DMS114 treated with DMSO at 0.1 percent for 48 hours (cell line): ENCODE data around the gene DUSP10.

Experiments used
- DNase-seq: peaks from one replicate; lab custom pipeline; 2025; ENCODE audit not compliant: unreplicated experiment; lab: John Stamatoyannopoulos, UW

Gene DUSP10

GRCh38 chr1:221766210-221766609 is 24.3 kb upstream of the DUSP10 start:
- DNase-seq = no peak

DNA sequence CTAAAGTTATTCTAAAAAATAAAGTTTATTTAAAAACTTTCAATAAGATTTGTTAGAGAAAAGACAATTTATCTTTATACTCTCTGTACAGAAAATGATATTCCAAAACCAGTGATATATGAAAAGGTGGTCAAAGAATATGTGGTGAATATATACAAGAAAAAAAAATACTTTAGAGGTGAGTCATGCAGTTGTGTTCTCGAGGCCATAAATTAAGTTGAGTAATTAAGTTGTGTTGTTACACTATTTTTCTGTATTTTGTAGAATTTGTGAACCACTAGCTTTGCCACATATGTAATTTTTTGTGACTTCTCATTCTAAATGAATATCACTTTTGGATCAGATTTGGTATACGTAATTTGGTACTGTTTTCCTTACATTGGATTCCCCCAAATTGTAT is 23.6 kb upstream of the DUSP10 start:
- no peak for DNase-seq

DNA sequence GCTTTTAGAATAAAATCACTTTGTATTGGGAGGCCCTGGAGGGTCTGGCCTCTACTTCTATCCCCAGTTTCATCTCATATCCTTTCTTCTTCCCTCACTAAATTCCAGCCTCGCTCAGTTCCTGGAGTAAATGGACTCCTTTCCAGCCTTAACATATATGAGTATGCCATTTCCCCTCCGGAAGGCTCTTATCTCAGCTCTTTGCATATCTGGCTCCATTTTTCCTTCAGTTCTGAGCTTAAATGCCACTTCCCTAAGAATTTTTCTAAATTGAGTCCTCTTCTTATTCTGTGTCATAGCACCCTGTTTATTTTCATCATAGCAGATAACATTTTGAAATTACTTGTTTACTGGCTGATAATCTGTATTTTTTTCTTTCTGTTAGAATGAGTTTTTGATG is 20.2 kb upstream of the DUSP10 start:
- DNase-seq = no peak

DNA sequence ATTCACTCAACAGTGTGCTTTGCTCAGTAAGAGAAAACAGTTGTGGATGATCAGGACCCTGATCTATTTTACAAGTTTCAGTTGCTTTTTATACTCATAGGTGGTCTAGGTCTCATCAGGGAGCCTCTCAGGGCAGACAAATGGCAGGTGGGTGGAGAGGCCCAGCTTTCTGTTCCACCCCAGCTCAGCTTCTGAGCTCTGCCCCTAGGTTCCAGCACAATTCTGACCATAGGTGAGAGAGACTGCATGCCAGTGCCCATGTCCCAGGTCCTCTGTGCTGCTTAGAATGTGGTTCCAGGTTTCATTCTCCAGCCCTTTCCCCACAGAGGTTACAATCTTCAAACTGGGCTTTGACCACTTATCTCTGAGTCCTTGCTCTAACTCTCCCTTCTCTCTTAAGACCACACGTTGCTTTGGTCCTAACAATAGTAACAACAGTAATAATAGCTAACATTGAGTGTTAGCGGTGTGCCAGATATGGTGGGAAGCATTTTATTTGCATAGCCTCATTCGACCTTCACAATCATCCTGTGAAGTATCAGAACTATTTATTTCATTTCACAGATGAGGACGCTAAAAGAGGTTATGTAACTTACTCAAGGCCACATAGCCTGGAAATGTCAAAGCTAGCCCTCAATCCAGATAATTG is 19.6 kb upstream of the DUSP10 start:
- DNase-seq = no peak

DNA sequence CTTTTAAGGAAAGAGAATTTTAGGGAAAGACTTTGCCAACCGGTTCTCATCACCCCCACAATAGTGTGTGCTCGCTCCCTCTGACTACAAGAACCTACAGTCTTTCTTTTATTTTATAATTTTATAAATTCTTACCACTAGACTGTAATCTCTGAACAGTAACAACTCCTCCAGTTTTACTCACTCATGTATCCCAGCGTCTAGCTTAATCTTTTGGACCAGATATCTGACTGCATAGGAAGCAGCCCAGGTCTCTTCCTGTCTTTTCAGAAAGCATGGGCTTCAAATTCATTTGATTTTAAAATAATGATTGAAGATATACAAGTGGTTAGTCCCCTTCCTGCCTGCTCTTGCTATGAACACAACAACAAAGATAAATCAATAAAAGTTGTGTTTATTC is 19.0 kb upstream of the DUSP10 start:
- DNase-seq = no peak

GRCh38 chr1:221759436-221759835 is 17.5 kb upstream of the DUSP10 start:
- DNase-seq = no peak

DNA sequence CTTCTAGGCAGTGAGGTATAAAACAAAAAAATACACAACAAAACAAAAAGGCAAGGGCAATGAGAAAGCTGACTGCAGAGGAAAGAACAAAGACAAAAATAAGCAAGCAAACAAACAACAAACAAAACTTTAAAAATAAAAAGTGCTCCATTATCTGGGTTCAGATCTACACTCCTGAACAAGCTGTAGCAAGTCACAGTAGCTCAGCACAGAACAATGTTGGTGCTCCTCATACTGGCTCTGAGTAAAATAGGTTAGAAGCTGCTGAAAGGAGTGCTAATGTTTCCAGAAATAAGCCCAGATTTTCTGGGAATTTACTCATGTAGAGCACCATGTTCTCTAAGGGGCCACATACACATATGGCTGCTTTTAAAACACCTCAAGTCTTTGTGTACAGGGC is 16.6 kb upstream of the DUSP10 start:
- no peak for DNase-seq

- no peak for DNase-seq
These were observed 15.1 kb upstream of the DUSP10 start for GRCh38 chr1:221756830-221757551.

DNA sequence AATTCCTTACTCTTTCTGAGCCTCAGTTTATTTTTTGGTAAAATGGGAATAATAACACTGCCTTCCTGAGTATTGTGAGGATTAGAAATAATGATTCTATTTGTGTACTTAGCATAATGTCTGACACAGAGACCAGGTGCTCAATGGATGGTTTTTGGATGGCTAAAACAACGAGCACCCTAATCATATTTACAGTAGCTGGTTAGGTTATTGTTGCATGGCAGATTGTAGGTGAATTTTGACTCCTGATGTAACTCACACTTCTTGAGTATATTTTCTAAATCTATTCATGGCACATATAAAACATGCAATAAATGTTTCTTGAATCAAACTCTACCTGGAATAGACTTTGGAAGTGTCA is 11.9 kb upstream of the DUSP10 start:
- no peak for DNase-seq

- DNase-seq = no peak
These were observed 9.5 kb upstream of the DUSP10 start for GRCh38 chr1:221751226-221751887.

DNA sequence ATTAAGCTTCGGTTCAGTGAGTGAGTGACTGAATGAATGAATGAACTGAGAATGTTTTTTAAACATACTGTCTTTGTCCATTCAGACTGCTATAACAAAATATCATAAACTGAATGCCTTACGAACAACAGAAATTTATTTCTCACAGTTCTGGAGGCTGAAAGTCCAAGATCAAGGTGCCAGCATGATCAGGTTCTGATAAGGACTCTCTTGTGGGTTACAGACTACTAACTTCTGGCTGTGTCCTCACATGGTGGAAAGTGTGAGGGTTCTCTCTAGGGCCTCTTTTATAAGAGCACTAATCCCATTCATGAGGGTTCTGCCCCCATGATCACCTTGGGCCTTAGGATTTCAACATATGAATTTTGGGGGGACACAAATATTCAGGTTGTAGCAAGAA is 7.1 kb upstream of the DUSP10 start:
- DNase-seq = no peak

- DNase-seq = no peak
These were observed 6.0 kb upstream of the DUSP10 start for GRCh38 chr1:221747839-221748238.

GRCh38 chr1:221743416-221744208 is 1.7 kb upstream of the DUSP10 start:
- DNase-seq = no peak

GRCh38 chr1:221742555-221743415 is 896 bp upstream of the DUSP10 start:
- peak; percentile 3 for DNase-seq

DNA sequence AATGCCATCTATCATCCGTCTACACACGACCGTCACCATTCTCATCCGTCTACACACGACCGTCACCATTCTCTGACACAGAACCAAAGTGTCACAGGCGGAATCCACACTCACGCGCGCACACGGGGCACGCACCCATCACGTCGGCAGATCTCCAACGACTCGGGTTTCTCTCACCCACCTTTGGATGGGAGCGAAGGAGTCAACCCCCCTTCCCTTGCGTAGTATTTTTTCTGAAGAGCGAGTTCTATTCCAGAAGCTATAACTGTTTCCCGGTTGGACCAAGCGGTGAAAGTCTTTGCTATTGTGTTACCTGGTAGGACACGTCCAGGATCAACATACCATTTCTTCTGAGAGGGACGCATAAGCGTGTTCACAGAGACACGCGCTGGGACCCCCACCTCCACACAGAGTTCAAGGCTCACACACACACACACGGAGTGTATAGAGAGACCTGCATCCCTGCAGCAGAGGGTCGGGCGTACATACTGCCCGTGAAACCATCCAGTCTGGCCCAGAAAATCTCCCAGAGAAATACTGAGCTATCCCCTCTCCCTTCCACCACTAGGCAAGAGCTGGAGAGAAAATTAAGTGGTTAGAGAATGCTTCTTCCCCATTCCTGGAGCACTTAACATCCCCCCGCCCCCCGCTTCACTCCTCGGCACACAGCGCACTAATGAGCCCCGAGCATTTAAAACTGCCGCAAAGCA is 741 bp downstream of the DUSP10 start:
- DNase-seq = no peak

- no peak for DNase-seq
These were observed 1.4 kb downstream of the DUSP10 start for GRCh38 chr1:221740369-221740992.

DNA sequence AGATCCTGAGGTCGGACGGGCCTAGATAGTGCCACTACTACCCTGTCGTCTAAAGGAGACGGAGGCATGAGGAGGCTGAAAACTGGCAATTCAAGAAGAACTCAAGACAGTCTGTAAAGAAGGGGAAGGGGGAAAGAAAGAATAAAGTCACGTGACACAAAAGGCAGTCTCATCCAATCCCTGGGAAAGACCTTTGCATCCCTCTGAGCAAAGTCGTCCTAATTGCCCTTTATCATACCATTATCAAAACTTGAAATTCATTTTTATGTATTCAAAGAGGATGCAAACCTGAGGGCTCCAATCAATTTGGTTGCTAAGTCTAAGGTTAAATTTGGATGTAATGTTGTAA is 2.2 kb downstream of the DUSP10 start:
- DNase-seq = no peak

DNA sequence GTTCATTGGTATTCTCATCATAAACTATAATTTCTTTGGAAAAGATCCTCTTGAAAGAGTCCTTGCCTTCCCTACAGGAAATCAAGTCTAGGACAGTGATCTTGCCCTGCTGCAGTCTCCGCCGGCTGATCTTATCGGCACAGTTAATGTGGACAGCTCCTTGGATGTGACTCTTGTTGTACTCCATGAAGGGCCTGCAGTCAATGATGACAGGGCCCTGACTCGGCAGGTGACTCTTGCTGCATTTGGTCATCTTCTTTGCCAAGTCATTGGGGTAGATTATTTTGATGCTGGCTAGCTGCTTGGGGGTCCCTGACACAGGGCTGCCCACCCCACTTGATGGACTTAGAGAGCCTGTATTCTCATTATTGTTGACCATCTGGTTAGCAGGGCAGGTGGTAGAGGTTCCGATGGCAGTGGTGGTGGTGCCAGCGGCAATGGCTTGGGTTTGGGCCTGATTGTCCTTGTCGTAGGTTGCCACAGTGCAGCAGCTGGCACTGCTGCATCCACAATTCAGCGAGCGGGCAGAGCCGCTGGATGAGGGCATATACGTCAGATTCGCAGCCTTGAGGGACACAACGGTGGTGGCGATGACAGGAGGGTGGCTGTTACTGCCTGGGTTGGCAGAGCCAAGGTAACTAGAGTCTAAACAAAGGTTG is 2.7 kb downstream of the DUSP10 start:
- DNase-seq = no peak

DNA sequence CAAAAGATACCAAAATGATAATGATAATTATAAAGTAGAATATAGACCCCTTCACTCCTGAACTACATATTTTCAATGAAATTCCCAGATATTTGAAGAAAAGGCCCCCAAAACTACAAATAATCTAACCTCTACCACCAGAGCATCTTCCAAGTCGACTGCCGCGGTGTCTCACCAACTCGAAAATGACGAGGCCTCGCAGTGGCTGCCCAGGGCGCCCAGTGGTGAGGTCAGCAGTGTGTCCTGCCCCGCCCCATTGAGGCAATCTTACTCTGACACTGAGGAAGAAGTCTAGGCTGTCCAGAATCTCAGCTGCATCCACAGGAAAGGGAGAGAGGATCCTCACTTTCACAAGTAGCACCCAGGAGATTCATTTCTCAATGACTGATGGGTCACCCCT is 5.2 kb downstream of the DUSP10 start:
- no peak for DNase-seq
